Lung (tissue), 12 donors: Measurements from ENCODE around the gene RNASE2. TPM values are rescaled to one million over a fixed set of nuclear protein-coding genes. Genes with fewer than 3 reads are reported as not detected.
"Not testable (repeated sequence)": the region's sequence is repeated elsewhere in the genome, so short reads cannot be mapped to it uniquely, and the experiment has no call there.

Experiments
- ATAC-seq: fragments of 200-7000 bp; cut with Tn5 transposase; one replicate; pipeline ENCODE4 v1.9.1; 2020; ENCODE audit warnings: moderate number of reproducible peaks; ENCODE audit not compliant: insufficient read depth, low FRiP score
- DNase-seq, 3 donors: peaks; one replicate each; pipeline ENCODE4 v3.0.0-alpha.2; 2013 to 2017
- H3K27ac ChIP-seq, 2 donors: one replicate each; pipeline ENCODE4 v1.5.1; 2013; ENCODE audit warnings: mild to moderate bottlenecking in 2 of 2, moderate library complexity in 2 of 2, control low read depth in 1 of 2, inconsistent platforms in 1 of 2, low read depth in 1 of 2, low read length in 1 of 2
- H3K27me3 ChIP-seq, 3 donors: one replicate each; pipeline ENCODE4 v1.5.1; 2013; ENCODE audit warnings: low read length in 2 of 3; ENCODE audit not compliant: control insufficient read depth in 3 of 3, insufficient read depth in 3 of 3
- H3K36me3 ChIP-seq, 4 donors: one replicate each; pipeline ENCODE4 v1.5.1; 2013; ENCODE audit warnings: low read length in 4 of 4, mild to moderate bottlenecking in 1 of 4, moderate library complexity in 1 of 4; ENCODE audit not compliant: control insufficient read depth in 4 of 4, insufficient read depth in 4 of 4
- H3K4me1 ChIP-seq, 5 donors: one replicate each; pipeline ENCODE4 v1.5.1; 2013; ENCODE audit warnings: low read length in 5 of 5, mild to moderate bottlenecking in 2 of 5, moderate library complexity in 1 of 5; ENCODE audit not compliant: control insufficient read depth in 5 of 5, insufficient read depth in 5 of 5
- H3K4me3 ChIP-seq: one replicate; pipeline ENCODE4 v1.5.1; 2013; ENCODE audit warnings: mild to moderate bottlenecking, control low read depth, moderate library complexity
- H3K9ac ChIP-seq, 2 donors: one replicate each; pipeline ENCODE4 v1.5.1; 2013; ENCODE audit warnings: low read length in 2 of 2, control low read depth in 1 of 2; ENCODE audit not compliant: insufficient read depth in 1 of 2
- H3K9me3 ChIP-seq, 4 donors: one replicate each; pipeline ENCODE4 v1.5.1; 2013; ENCODE audit warnings: low read length in 3 of 4, mild to moderate bottlenecking in 1 of 4, moderate library complexity in 1 of 4; ENCODE audit not compliant: control insufficient read depth in 4 of 4, insufficient read depth in 3 of 4
- WGBS, 2 donors: extraction: QIAGEN DNeasy Blood & Tissue Kit; methylation state at CpG; one replicate each; pipeline ENCODE4 v1.1.7; 2013; 5-methylcytosine and 5-hydroxymethylcytosine counted together
- polyA plus RNA-seq, 2 donors: library from polyadenylated mRNA; stranded (reverse); fragments of 200-250 nt; gene quantifications; one replicate each; pipeline ENCODE4 v1.2.1, GENCODE V29; 2013
- total RNA-seq, 2 donors: library from RNA; depleted of rRNA in 1 of 2; stranded (reverse); fragments of >200 nt in 1 of 2; gene quantifications; one replicate each; pipeline ENCODE4 v1.2.1, GENCODE V29; 2014 to 2021
- TF ChIP-seq, protein P1 (sequence below): IDR thresholded peaks from 2 replicates; pipeline ENCODE4 v1.5.1; 2012; ENCODE audit warnings: mild to moderate bottlenecking; ENCODE audit errors: control extremely low read depth, extremely low read depth
- donor health status: control.
- donor health status: control.
- donor health status: Bipolar disorder and iron deficiency.
- donor health status: healthy.
- donor health status: DM: yes; HTN: yes; CAD: no.

RNASE2 gene
- total and polyA plus RNA-seq, 4 donors, result 2.4 to 65.0 (median 8.3) TPM

DNA sequence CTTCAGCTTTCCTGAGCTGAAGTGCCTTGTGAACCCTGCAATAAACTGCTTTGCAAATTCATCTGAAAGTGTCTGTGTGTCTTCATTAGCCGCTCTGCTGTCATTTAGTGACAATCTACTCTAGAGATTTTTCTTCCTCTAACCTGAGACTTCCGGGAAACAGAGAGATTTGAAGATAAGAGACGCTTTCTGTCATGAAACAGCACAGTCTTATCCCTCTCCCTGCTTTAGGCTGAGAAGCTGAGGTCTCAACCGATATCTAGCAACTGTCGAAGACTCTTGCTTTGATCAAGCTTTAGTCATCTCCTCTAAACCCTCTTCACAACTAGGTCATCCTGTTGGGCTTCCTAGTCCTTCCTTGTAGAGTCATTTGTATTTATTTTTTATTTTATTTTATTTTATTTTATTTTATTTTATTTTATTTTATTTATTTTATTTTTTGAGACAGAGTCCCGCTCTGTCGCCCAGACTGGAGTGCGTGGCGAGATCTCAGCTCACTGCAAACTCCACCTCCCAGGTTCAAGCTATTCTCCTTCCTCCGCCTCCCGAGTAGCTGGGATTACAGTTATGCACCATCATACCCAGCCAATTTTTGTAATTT, 1.2 kb downstream of the RNASE2 start:
- H3K36me3 ChIP-seq, result no peaks in the 10 kb centered on the region
- WGBS, 2 donors, result 79 to 80% methylated on average over 11 of the region's 11 CpGs
- no peak overlapping the region for H3K9ac ChIP-seq
- H3K27me3 ChIP-seq, result no peaks in the 10 kb centered on the region
- no peak overlapping the region for H3K4me3 ChIP-seq
- ATAC-seq (no peak), DNase-seq (no peak)
- no peaks in the 10 kb centered on the region for H3K4me1 ChIP-seq
- TF ChIP-seq, protein P1, sequence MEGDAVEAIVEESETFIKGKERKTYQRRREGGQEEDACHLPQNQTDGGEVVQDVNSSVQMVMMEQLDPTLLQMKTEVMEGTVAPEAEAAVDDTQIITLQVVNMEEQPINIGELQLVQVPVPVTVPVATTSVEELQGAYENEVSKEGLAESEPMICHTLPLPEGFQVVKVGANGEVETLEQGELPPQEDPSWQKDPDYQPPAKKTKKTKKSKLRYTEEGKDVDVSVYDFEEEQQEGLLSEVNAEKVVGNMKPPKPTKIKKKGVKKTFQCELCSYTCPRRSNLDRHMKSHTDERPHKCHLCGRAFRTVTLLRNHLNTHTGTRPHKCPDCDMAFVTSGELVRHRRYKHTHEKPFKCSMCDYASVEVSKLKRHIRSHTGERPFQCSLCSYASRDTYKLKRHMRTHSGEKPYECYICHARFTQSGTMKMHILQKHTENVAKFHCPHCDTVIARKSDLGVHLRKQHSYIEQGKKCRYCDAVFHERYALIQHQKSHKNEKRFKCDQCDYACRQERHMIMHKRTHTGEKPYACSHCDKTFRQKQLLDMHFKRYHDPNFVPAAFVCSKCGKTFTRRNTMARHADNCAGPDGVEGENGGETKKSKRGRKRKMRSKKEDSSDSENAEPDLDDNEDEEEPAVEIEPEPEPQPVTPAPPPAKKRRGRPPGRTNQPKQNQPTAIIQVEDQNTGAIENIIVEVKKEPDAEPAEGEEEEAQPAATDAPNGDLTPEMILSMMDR, result no peak
- H3K27ac ChIP-seq, result no peak overlapping the region
- H3K9me3 ChIP-seq, result peaks cover 0 to 2% (median 0%) of the 10 kb centered on the region in 4 donors

DNA sequence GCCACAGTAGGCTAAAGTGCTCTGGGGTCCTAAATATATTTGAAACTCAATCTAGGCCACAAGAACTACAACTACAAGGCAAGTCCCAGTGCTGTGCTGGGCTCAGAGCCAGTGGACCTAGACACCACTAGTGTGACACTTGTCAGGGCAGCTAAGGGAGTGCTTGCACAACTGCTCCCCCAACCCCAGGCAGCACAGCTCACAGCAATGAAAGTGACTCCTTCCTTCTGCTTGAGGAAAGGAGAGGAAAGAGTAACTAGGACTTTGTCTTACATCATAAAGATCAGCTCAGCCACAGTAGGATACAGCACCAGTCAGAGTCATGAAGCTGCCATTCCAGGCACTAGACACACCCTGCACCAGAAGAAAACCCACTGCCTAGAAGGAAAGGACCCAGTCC, 3.7 kb downstream of the RNASE2 start:
- not testable (repeated sequence) for DNase-seq, H3K36me3 ChIP-seq

DNA sequence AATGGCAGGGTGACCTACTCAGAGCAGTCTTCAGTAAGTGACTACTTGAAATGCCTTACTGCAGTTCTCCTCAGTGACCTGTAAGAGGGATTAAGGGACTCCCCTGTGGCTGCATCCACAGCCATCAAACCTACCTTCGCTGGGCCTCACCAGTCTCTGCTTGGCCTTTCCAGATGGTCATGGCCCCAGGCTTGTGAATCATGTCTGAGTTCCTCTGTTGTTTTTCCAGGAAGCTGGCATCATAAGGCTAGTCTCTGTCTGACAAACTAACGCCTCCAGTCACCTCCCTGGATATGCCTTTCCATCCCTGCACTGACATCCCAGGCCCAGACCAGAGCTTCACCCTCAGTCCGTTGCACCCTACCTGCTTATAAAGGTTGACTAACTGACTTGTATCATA, 14.0 kb downstream of the RNASE2 start:
- Histone ChIP-seq H3K4me1 (peaks cover 0 to 11% (median 0%) of the 10 kb centered on the region in 5 donors), H3K9ac (no peak overlapping the region), H3K4me3 (no peak overlapping the region), H3K27ac (no peak overlapping the region), H3K36me3 (no peaks in the 10 kb centered on the region), H3K27me3 (peaks cover 0 to 6% (median 0%) of the 10 kb centered on the region in 3 donors), H3K9me3 (no peaks in the 10 kb centered on the region)
- WGBS, 2 donors, result 87 to 93% methylated on average over 3 of the region's 3 CpGs
- DNase-seq, result no peak
- ATAC-seq, result no peak
- TF ChIP-seq, protein P1, result no peak

More for the DNA sequence above, 3.7 kb downstream of the RNASE2 start:
- not testable (repeated sequence) for H3K9ac ChIP-seq, H3K27me3 ChIP-seq, H3K4me3 ChIP-seq, ATAC-seq, H3K9me3 ChIP-seq, H3K4me1 ChIP-seq, H3K27ac ChIP-seq

DNA sequence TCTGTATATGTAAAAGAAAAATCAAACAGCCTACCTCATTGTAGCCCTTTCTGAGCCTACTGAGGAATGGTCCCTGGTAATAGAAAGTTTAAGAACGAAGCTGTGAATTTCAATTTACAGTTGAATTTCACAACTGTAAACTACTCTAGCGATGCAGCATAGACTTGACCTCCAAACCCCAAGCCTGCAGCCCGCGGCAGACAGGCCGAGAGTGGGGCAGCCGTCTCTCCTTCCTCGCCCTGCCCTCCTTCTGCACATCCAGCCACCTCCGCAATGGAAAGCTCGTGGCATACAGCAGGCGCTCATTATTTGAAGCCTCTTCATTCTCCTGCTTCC, 15.3 kb downstream of the RNASE2 start:
- DNase-seq, result no peak
- H3K4me1 ChIP-seq, result peaks cover 0 to 11% (median 0%) of the 10 kb centered on the region in 5 donors
- no peak for ATAC-seq
- 10 to 14% methylated on average over 10 of the region's 10 CpGs for WGBS, 2 donors
- H3K27me3 ChIP-seq, result peaks cover 0 to 6% (median 0%) of the 10 kb centered on the region in 3 donors
- peak overlapping the region; percentile 39 for H3K4me3 ChIP-seq
- H3K9me3 ChIP-seq, result no peaks in the 10 kb centered on the region
- H3K9ac ChIP-seq, result no peak overlapping the region
- H3K36me3 ChIP-seq, result no peaks in the 10 kb centered on the region
- TF ChIP-seq, protein P1, result no peak
- peak overlapping the region in 1 of 2 donors; percentile 71 for H3K27ac ChIP-seq
